Liver (tissue), 9 donors: Measurements from ENCODE around the gene SLC25A21. TPM values are rescaled to one million over a fixed set of nuclear protein-coding genes. Genes with fewer than 3 reads are reported as not detected.

ENCODE experiments used
- DNase-seq: peaks from one replicate; pipeline ENCODE4 v3.0.0-alpha.2; 2017; ENCODE audit warnings: low spot score
- H3K27ac ChIP-seq, 2 donors: one replicate each; pipeline ENCODE4 v1.7.0; 2013; ENCODE audit warnings: inconsistent platforms in 2 of 2, low read length in 2 of 2, control low read depth in 1 of 2, low read depth in 1 of 2, mild to moderate bottlenecking in 1 of 2
- H3K27me3 ChIP-seq, 4 donors: one replicate each; pipeline versions ENCODE4 v1.6.1 to v1.7.0; 2013; ENCODE audit warnings: low read length in 3 of 4, inconsistent platforms in 1 of 4, mild to moderate bottlenecking in 1 of 4, moderate library complexity in 1 of 4; ENCODE audit not compliant: control insufficient read depth in 4 of 4, insufficient read depth in 4 of 4
- H3K36me3 ChIP-seq, 4 donors: one replicate each; pipeline versions ENCODE4 v1.6.1 to v1.7.0; 2013; ENCODE audit warnings: low read length in 3 of 4, mild to moderate bottlenecking in 3 of 4, low read depth in 1 of 4, moderate library complexity in 1 of 4; ENCODE audit not compliant: control insufficient read depth in 4 of 4, insufficient read depth in 3 of 4
- H3K4me1 ChIP-seq, 4 donors: one replicate each; pipeline versions ENCODE4 v1.6.1 to v1.7.0; 2013; ENCODE audit warnings: low read length in 3 of 4, mild to moderate bottlenecking in 3 of 4, moderate library complexity in 1 of 4; ENCODE audit not compliant: control insufficient read depth in 4 of 4, insufficient read depth in 4 of 4
- H3K4me3 ChIP-seq, 3 donors: one replicate each; pipeline versions ENCODE4 v1.6.1 to v1.7.0; 2013; ENCODE audit warnings: low read length in 3 of 3, control low read depth in 1 of 3, low read depth in 1 of 3, mild to moderate bottlenecking in 1 of 3
- H3K9ac ChIP-seq, 2 donors: one replicate each; pipeline ENCODE4 v1.7.0; 2013; ENCODE audit warnings: low read length in 2 of 2, mild to moderate bottlenecking in 2 of 2, moderate library complexity in 2 of 2, control low read depth in 1 of 2, low read depth in 1 of 2
- H3K9me3 ChIP-seq, 4 donors: one replicate each; pipeline versions ENCODE4 v1.6.1 to v1.7.0; 2013; ENCODE audit warnings: low read length in 3 of 4; ENCODE audit not compliant: control insufficient read depth in 4 of 4
- EGR1 ChIP-seq, 2 donors: IDR thresholded peaks; 2 replicates each; pipeline ENCODE4 v1.6.1; 2016 to 2018; ENCODE audit warnings: antibody characterized with exemption in 2 of 2, low read depth in 2 of 2
- FOXA1 ChIP-seq: IDR thresholded peaks from 2 replicates; pipeline ENCODE4 v1.6.1; 2016; ENCODE audit warnings: antibody characterized with exemption
- FOXA2 ChIP-seq: IDR thresholded peaks from 2 replicates; pipeline ENCODE4 v1.6.1; 2016; ENCODE audit warnings: antibody characterized with exemption
- GABPA ChIP-seq, 2 donors: IDR thresholded peaks in 1 of 2; conservative IDR thresholded peaks in 1 of 2; 2 replicates each; pipeline ENCODE4 v1.6.1; 2016; ENCODE audit warnings: antibody characterized with exemption in 2 of 2, mild to moderate bottlenecking in 1 of 2, moderate library complexity in 1 of 2
- HNF4A ChIP-seq, 2 donors: conservative IDR thresholded peaks; 2 replicates each; pipeline ENCODE4 v1.6.1; 2016; ENCODE audit warnings: antibody characterized with exemption in 2 of 2, mild to moderate bottlenecking in 2 of 2
- HNF4G ChIP-seq: IDR thresholded peaks from 2 replicates; pipeline ENCODE4 v1.6.1; 2016; ENCODE audit warnings: antibody characterized with exemption
- JUND ChIP-seq, 2 donors: IDR thresholded peaks; 2 replicates each; pipeline ENCODE4 v1.6.1; 2016; ENCODE audit warnings: antibody characterized with exemption in 2 of 2
- NR2F2 ChIP-seq: IDR thresholded peaks from 2 replicates; pipeline ENCODE4 v1.6.1; 2016; ENCODE audit warnings: antibody characterized with exemption
- RAD21 ChIP-seq, 2 donors: IDR thresholded peaks; 2 replicates each; pipeline ENCODE4 v1.6.1; 2016; ENCODE audit warnings: antibody characterized with exemption in 2 of 2, mild to moderate bottlenecking in 2 of 2
- RXRA ChIP-seq, 2 donors: IDR thresholded peaks; 2 replicates each; pipeline ENCODE4 v1.6.1; 2017 to 2018; ENCODE audit warnings: antibody characterized with exemption in 2 of 2, mild to moderate bottlenecking in 1 of 2
- SP1 ChIP-seq: IDR thresholded peaks from 2 replicates; pipeline ENCODE4 v1.6.1; 2018; ENCODE audit warnings: antibody characterized with exemption, mild to moderate bottlenecking
- TAF1 ChIP-seq: conservative IDR thresholded peaks from 2 replicates; pipeline ENCODE4 v1.6.1; 2016; ENCODE audit warnings: antibody characterized with exemption, mild to moderate bottlenecking
- YY1 ChIP-seq: IDR thresholded peaks from 2 replicates; pipeline ENCODE4 v1.6.1; 2016; ENCODE audit warnings: antibody characterized with exemption, mild to moderate bottlenecking
- WGBS: extraction: QIAGEN DNeasy Blood & Tissue Kit; methylation state at CpG from one replicate; pipeline ENCODE4 v1.1.7; 2013; 5-methylcytosine and 5-hydroxymethylcytosine counted together
- polyA plus RNA-seq, 2 donors: library from polyadenylated mRNA; stranded (reverse) in 1 of 2; unstranded in 1 of 2; fragments of 200-250 nt in 1 of 2; fragments of >200 nt in 1 of 2; fragmentation: Nextera tagmentation in 1 of 2; extraction: Ambion mirVana in 1 of 2; gene quantifications; one replicate each; pipeline versions ENCODE4 v1.2.1 to v1.2.3, GENCODE V29; 2013 to 2015
- total RNA-seq, 2 donors: library from RNA; depleted of rRNA; stranded (reverse); fragments of >200 nt; gene quantifications; one replicate each; pipeline ENCODE4 v1.2.3, GENCODE V29; 2014
- TF ChIP-seq, protein P1 (sequence below): IDR thresholded peaks from 2 replicates; pipeline ENCODE4 v1.6.1; 2016; ENCODE audit warnings: antibody characterized with exemption
- TF ChIP-seq, protein P2 (sequence below): IDR thresholded peaks from 2 replicates; pipeline ENCODE4 v1.6.1; 2016; ENCODE audit warnings: antibody characterized with exemption
- TF ChIP-seq, protein P3 (sequence below): fragments of 150-350 bp; IDR thresholded peaks from 2 replicates; pipeline ENCODE4 v1.5.1; 2017; ENCODE audit warnings: improper control_type of control experiment, low read depth, low read length; ENCODE audit not compliant: missing input control
- TF ChIP-seq, protein P4 (sequence below): IDR thresholded peaks from 2 replicates; pipeline ENCODE4 v1.6.1; 2016; ENCODE audit warnings: antibody characterized with exemption, mild to moderate bottlenecking
- donor health status: healthy.
- donor health status: healthy.
- donor health status: healthy.
- donor health status: healthy.
- donor health status: healthy.

SLC25A21 gene
- total and polyA plus RNA-seq, 4 donors: 0.13 to 24.3 (median 0.23) TPM

DNA sequence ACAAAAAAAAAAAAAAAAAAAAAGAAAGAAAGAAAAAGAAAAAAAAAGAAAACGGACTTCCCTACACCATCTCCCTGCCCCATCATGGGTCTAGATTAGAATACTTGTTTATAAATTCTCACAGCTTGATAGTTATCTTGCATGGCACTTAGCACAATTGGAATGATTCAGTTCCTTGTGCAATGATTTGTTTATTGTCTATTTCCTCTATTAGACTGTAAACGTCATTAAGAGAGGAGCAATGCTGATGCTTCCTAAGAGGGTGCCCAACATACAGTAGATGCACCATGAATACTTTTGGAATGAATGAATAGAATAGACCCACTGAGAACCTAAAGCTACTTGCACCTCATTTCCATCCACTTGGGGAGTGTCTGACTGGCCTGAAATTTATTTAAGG is 469.9 kb downstream of the SLC25A21 start:
- no peak overlapping the region for H3K9ac ChIP-seq
- no peaks in the 10 kb centered on the region for H3K4me1 ChIP-seq
- no peaks in the 10 kb centered on the region for H3K36me3 ChIP-seq
- H3K27me3 ChIP-seq: no peaks in the 10 kb centered on the region
- WGBS: 48% methylated on average over 2 of the region's 2 CpGs
- TF ChIP-seq EGR1 (IDR thresholded peaks at IDR 0.05; ENCODE audit: low read depth in 2 of 2): no peak
- TF ChIP-seq, protein P1, sequence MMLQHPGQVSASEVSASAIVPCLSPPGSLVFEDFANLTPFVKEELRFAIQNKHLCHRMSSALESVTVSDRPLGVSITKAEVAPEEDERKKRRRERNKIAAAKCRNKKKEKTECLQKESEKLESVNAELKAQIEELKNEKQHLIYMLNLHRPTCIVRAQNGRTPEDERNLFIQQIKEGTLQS: no peak
- TF ChIP-seq, protein P2, sequence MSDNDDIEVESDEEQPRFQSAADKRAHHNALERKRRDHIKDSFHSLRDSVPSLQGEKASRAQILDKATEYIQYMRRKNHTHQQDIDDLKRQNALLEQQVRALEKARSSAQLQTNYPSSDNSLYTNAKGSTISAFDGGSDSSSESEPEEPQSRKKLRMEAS: no peak
- TF ChIP-seq, protein P3, sequence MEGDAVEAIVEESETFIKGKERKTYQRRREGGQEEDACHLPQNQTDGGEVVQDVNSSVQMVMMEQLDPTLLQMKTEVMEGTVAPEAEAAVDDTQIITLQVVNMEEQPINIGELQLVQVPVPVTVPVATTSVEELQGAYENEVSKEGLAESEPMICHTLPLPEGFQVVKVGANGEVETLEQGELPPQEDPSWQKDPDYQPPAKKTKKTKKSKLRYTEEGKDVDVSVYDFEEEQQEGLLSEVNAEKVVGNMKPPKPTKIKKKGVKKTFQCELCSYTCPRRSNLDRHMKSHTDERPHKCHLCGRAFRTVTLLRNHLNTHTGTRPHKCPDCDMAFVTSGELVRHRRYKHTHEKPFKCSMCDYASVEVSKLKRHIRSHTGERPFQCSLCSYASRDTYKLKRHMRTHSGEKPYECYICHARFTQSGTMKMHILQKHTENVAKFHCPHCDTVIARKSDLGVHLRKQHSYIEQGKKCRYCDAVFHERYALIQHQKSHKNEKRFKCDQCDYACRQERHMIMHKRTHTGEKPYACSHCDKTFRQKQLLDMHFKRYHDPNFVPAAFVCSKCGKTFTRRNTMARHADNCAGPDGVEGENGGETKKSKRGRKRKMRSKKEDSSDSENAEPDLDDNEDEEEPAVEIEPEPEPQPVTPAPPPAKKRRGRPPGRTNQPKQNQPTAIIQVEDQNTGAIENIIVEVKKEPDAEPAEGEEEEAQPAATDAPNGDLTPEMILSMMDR: no peak
- no peak for TF ChIP-seq HNF4G
- TF ChIP-seq, protein P4, sequence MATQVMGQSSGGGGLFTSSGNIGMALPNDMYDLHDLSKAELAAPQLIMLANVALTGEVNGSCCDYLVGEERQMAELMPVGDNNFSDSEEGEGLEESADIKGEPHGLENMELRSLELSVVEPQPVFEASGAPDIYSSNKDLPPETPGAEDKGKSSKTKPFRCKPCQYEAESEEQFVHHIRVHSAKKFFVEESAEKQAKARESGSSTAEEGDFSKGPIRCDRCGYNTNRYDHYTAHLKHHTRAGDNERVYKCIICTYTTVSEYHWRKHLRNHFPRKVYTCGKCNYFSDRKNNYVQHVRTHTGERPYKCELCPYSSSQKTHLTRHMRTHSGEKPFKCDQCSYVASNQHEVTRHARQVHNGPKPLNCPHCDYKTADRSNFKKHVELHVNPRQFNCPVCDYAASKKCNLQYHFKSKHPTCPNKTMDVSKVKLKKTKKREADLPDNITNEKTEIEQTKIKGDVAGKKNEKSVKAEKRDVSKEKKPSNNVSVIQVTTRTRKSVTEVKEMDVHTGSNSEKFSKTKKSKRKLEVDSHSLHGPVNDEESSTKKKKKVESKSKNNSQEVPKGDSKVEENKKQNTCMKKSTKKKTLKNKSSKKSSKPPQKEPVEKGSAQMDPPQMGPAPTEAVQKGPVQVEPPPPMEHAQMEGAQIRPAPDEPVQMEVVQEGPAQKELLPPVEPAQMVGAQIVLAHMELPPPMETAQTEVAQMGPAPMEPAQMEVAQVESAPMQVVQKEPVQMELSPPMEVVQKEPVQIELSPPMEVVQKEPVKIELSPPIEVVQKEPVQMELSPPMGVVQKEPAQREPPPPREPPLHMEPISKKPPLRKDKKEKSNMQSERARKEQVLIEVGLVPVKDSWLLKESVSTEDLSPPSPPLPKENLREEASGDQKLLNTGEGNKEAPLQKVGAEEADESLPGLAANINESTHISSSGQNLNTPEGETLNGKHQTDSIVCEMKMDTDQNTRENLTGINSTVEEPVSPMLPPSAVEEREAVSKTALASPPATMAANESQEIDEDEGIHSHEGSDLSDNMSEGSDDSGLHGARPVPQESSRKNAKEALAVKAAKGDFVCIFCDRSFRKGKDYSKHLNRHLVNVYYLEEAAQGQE: no peak
- TF ChIP-seq HNF4A (conservative IDR thresholded peaks at IDR 0.05): no peak
- no peak for TF ChIP-seq TAF1
- TF ChIP-seq RXRA (IDR thresholded peaks at IDR 0.05): no peak
- TF ChIP-seq FOXA1: no peak
- no peak for TF ChIP-seq RAD21 (IDR thresholded peaks at IDR 0.05)
- no peak for TF ChIP-seq GABPA (IDR thresholded peaks at IDR 0.05 in 1 of 2, conservative IDR thresholded peaks at IDR 0.05 in 1 of 2)
- TF ChIP-seq FOXA2: no peak
- TF ChIP-seq YY1: no peak
- TF ChIP-seq NR2F2: no peak
- no peak for TF ChIP-seq SP1
- no peak overlapping the region for H3K27ac ChIP-seq
- no peak overlapping the region for H3K4me3 ChIP-seq
- H3K9me3 ChIP-seq: peaks cover 0 to 1% (median 0%) of the 10 kb centered on the region in 4 donors
- no peak for DNase-seq

DNA sequence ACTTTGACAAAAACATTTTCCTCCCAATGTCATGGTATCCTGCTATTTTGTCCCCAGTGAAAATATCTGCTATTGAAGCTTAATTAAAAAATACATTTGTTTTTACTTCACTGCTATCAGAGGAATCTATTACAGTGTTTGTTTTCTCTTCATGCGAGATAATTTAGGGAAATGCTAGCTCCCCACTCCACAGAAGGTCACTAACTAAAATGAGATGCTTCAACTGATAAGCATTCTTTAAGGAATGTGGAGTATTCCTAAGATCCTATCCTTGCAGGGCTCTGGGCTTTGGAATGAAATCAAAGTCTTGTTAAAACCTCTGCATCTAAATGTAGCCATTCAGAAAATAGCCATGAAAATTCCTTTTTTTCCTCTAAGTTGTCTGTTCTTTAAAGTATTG is 471.3 kb downstream of the SLC25A21 start:
- Histone ChIP-seq H3K9me3 (peaks cover 0 to 1% (median 0%) of the 10 kb centered on the region in 4 donors), H3K36me3 (no peaks in the 10 kb centered on the region), H3K9ac (no peak overlapping the region), H3K27me3 (no peaks in the 10 kb centered on the region), H3K4me1 (no peaks in the 10 kb centered on the region), H3K27ac (no peak overlapping the region), H3K4me3 (no peak overlapping the region)
- TF ChIP-seq JUND (IDR thresholded peaks at IDR 0.05) (no peak), GABPA (IDR thresholded peaks at IDR 0.05 in 1 of 2, conservative IDR thresholded peaks at IDR 0.05 in 1 of 2) (no peak), RAD21 (IDR thresholded peaks at IDR 0.05) (no peak), HNF4G (no peak), NR2F2 (no peak), YY1 (no peak)
- TF ChIP-seq, protein P3: no peak
- WGBS: 65% methylated on average over 1 of the region's 1 CpG
- DNase-seq: no peak
